OCI-LY7 (cell line): ENCODE data around the gene CUX1. TPM values are rescaled to one million over a fixed set of nuclear protein-coding genes. Genes with fewer than 3 reads are reported as not detected.

Experiments
- BruUV-seq: library from RNA; stranded (reverse); fragments of 400-500 nt; replicated peaks from 2 replicates; lab custom pipeline; 2021; lab: Mats Ljungman, UMichigan
- CTCF ChIA-PET: fragments of 300-600 bp; sonication (Branson Sonifier 250); formaldehyde crosslinking; loops from one replicate; lab custom pipeline; 2022; ENCODE audit warnings: antibody characterized with exemption; ENCODE audit not compliant: unreplicated experiment; lab: Charles Lee
- POLR2A ChIA-PET: fragments of 300-600 bp; sonication (Branson Sonifier 250); formaldehyde crosslinking; loops from one replicate; lab custom pipeline; 2022; ENCODE audit warnings: antibody characterized with exemption; lab: Charles Lee
- DNase-seq: peaks from one replicate; pipeline ENCODE4 v3.0.0-alpha.2; 2015; ENCODE audit warnings: low spot score
- H2AFZ ChIP-seq: fragments of 200-600 bp; sonication (generic), shearing (Covaris generic); 2 replicates; pipeline ENCODE4 v1.6.1; 2014; ENCODE audit warnings: mild to moderate bottlenecking, antibody characterized with exemption, low read length, moderate library complexity
- H3K27ac ChIP-seq: fragments of 200-600 bp; sonication (generic); 2 replicates; pipeline ENCODE4 v1.5.1; 2014; ENCODE audit warnings: mixed run types, low read depth, mild to moderate bottlenecking, moderate library complexity, low read length, inconsistent platforms; ENCODE audit not compliant: poor library complexity, severe bottlenecking
- H3K36me3 ChIP-seq: fragments of 200-600 bp; sonication (generic); 2 replicates; pipeline ENCODE4 v1.6.1; 2014; ENCODE audit warnings: mild to moderate bottlenecking, antibody characterized with exemption, low read length, moderate library complexity, mixed read lengths; ENCODE audit not compliant: insufficient read depth
- H3K4me1 ChIP-seq: fragments of 200-600 bp; sonication (generic); 2 replicates; pipeline ENCODE4 v1.5.1; 2014; ENCODE audit warnings: mild to moderate bottlenecking, low read length; ENCODE audit not compliant: insufficient read depth, poor library complexity, severe bottlenecking
- H3K4me2 ChIP-seq: fragments of 200-600 bp; sonication (generic); 2 replicates; pipeline ENCODE4 v1.6.1; 2014; ENCODE audit warnings: mild to moderate bottlenecking, low read length
- H3K4me3 ChIP-seq: fragments of 200-600 bp; sonication (generic); 2 replicates; pipeline ENCODE4 v1.5.1; 2014; ENCODE audit warnings: mild to moderate bottlenecking, low read depth, low read length; ENCODE audit not compliant: poor library complexity, severe bottlenecking
- H3K79me2 ChIP-seq: fragments of 200-600 bp; sonication (generic); 2 replicates; pipeline ENCODE4 v1.6.1; 2016; ENCODE audit warnings: low read depth, mild to moderate bottlenecking, low read length, moderate library complexity, mixed read lengths; ENCODE audit not compliant: insufficient read depth
- H3K9me2 ChIP-seq: fragments of 200-600 bp; sonication (generic); 2 replicates; pipeline ENCODE4 v1.6.1; 2016; ENCODE audit warnings: mild to moderate bottlenecking, low read length, mixed read lengths; ENCODE audit not compliant: insufficient read depth
- H3K9me3 ChIP-seq: fragments of 200-600 bp; sonication (generic); 2 replicates; pipeline ENCODE4 v1.6.1; 2014; ENCODE audit warnings: mild to moderate bottlenecking, mixed run types, low read length, mixed read lengths
- H4K20me1 ChIP-seq: fragments of 200-600 bp; sonication (generic); 2 replicates; pipeline ENCODE4 v1.6.1; 2014; ENCODE audit warnings: mild to moderate bottlenecking, antibody characterized with exemption, low read length, moderate library complexity, mixed read lengths; ENCODE audit not compliant: insufficient read depth
- CTCF ChIP-seq: fragments of 200-600 bp; sonication (generic); conservative IDR thresholded peaks from 2 replicates; pipeline ENCODE4 v1.5.1; 2014; ENCODE audit warnings: mild to moderate bottlenecking, antibody characterized with exemption, low read length, moderate library complexity, mixed read lengths
- EZH2phosphoT487 ChIP-seq: fragments of 200-600 bp; sonication (generic); IDR thresholded peaks from 2 replicates; pipeline ENCODE4 v1.6.1; 2018; ENCODE audit warnings: low read depth, borderline replicate concordance, mild to moderate bottlenecking, mixed run types, antibody characterized with exemption, low read length, moderate library complexity, mixed read lengths
- intact Hi-C: fragments of 100-400 bp; cut with micrococcal nuclease; formaldehyde crosslinking; loops from one replicate; pipeline ENCODE4 v1.10.0; 2022; ENCODE audit not compliant: unreplicated experiment
- total RNA-seq, 2 experiments: library from RNA; depleted of rRNA in 1 of 2; stranded (reverse); fragments of >200 nt in 1 of 2; shearing (Covaris generic) in 1 of 2; gene quantifications; 2 replicates each; pipeline ENCODE4 v1.2.3, GENCODE V29; 2014 to 2022

CUX1 gene
- total RNA-seq, 2 experiments from 2014 or later: 143 to 199 TPM

- no peak for DNase-seq
- BruUV-seq: no TSS peak
- no peak overlapping the region for H2AFZ ChIP-seq
- ChIA-PET POLR2A (no interaction called here), CTCF (no interaction called here)
- no peaks in the 10 kb centered on the region for H3K4me1 ChIP-seq
- no peak overlapping the region for H3K27ac ChIP-seq
- peaks cover 74% of the 10 kb centered on the region for H3K36me3 ChIP-seq
- H3K9me2 ChIP-seq: no peaks in the 10 kb centered on the region
- TF ChIP-seq EZH2phosphoT487 (no peak), CTCF (no peak)
- H3K79me2 ChIP-seq: no peaks in the 10 kb centered on the region
- no peak overlapping the region for H3K4me2 ChIP-seq
- H4K20me1 ChIP-seq: no peaks in the 10 kb centered on the region
- H3K9me3 ChIP-seq: no peaks in the 10 kb centered on the region
- no peak overlapping the region for H3K4me3 ChIP-seq
- intact Hi-C loops: no loop called here
Observed at GRCh38 chr7:102153599-102153946, 336.1 kb downstream of the CUX1 start.

GRCh38 chr7:102154425-102154824 is 337.0 kb downstream of the CUX1 start:
- TF ChIP-seq EZH2phosphoT487 (no peak), CTCF (no peak)
- peaks cover 78% of the 10 kb centered on the region for H3K36me3 ChIP-seq
- POLR2A ChIA-PET: interaction anchor here (0.6 to 1.1 kb wide), 2 partner anchors 15 to 54 kb away, joined by 3 to 4 read pairs; no protein-coding TSS in a partner anchor
- no TSS peak for BruUV-seq
- no peaks in the 10 kb centered on the region for H3K4me1 ChIP-seq
- no peaks in the 10 kb centered on the region for H3K9me2 ChIP-seq
- H3K27ac ChIP-seq: no peak overlapping the region
- H3K9me3 ChIP-seq: no peaks in the 10 kb centered on the region
- intact Hi-C loops: no loop called here
- CTCF ChIA-PET: no interaction called here
- H3K4me3 ChIP-seq: no peak overlapping the region
- no peaks in the 10 kb centered on the region for H3K79me2 ChIP-seq
- no peaks in the 10 kb centered on the region for H4K20me1 ChIP-seq
- no peak overlapping the region for H2AFZ ChIP-seq
- no peak for DNase-seq
- H3K4me2 ChIP-seq: no peak overlapping the region

- Histone ChIP-seq H3K79me2 (no peaks in the 10 kb centered on the region), H2AFZ (no peak overlapping the region), H3K9me2 (no peaks in the 10 kb centered on the region), H3K27ac (no peak overlapping the region), H4K20me1 (no peaks in the 10 kb centered on the region), H3K4me1 (no peaks in the 10 kb centered on the region), H3K4me2 (no peak overlapping the region), H3K36me3 (peaks cover 80% of the 10 kb centered on the region), H3K9me3 (no peaks in the 10 kb centered on the region), H3K4me3 (no peak overlapping the region)
- ChIA-PET POLR2A (no interaction called here), CTCF (no interaction called here)
- no TSS peak for BruUV-seq
- no peak for DNase-seq
- TF ChIP-seq EZH2phosphoT487 (no peak), CTCF (no peak)
- intact Hi-C loops: no loop called here
Observed at GRCh38 chr7:102155821-102156441, 338.5 kb downstream of the CUX1 start.
